Measurements from ENCODE around the gene ZNF664. TPM values are rescaled to one million over a fixed set of nuclear protein-coding genes. Genes with fewer than 3 reads are reported as not detected.

ZNF664 gene
- polyA plus RNA-seq, 3 donors, result 1.5 to 20.9 (median 2.7) TPM

- no peak overlapping the region for H3K9ac ChIP-seq (ENCODE audit: insufficient read depth, low read length, poor library complexity, severe bottlenecking)
- H3K9me3 ChIP-seq (replicated peaks in 1 of 2; ENCODE audit: control insufficient read depth in 1 of 2, insufficient read depth in 1 of 2, low read length in 2 of 2), result no peaks in the 10 kb centered on the region
- no peak overlapping the region for H2AFZ ChIP-seq (ENCODE audit: insufficient read depth, low read depth, low read length, poor library complexity, severe bottlenecking)
- Mint-ChIP-seq H3K9me3 (no peaks in the 10 kb centered on the region), H3K27ac (no peak overlapping the region), H3K36me3 (peaks cover 20% of the 10 kb centered on the region in 2 donors), H3K4me3 (no peak overlapping the region), H3K4me1 (no peaks in the 10 kb centered on the region), H3K27me3 (ENCODE audit: low read depth in 3 of 3) (peaks cover 0 to 2% (median 0%) of the 10 kb centered on the region in 3 donors)
- no peaks in the 10 kb centered on the region for H4K20me1 ChIP-seq (ENCODE audit: insufficient read depth, low read length)
- H3K4me3 ChIP-seq (replicated peaks in 1 of 3; ENCODE audit: low read depth in 2 of 3, low read length in 3 of 3), result no peak overlapping the region
- DNase-seq, result no peak
- no peaks in the 10 kb centered on the region for H3K79me2 ChIP-seq (ENCODE audit: insufficient read depth, low read length)
- no peaks in the 10 kb centered on the region for H3K27me3 ChIP-seq (ENCODE audit: control insufficient read depth in 2 of 2, insufficient read depth in 2 of 2, low read length in 2 of 2)
- no peak for TF ChIP-seq CTCF (IDR thresholded peaks at IDR 0.05)
- H3K27ac ChIP-seq (ENCODE audit: low read depth in 1 of 2, low read length in 2 of 2), result no peak overlapping the region
- peaks cover 14 to 49% of the 10 kb centered on the region in 2 donors for H3K36me3 ChIP-seq (replicated peaks in 1 of 2; ENCODE audit: control insufficient read depth in 1 of 2, insufficient read depth in 2 of 2, low read length in 2 of 2)
- H3K4me1 ChIP-seq (ENCODE audit: control insufficient read depth in 1 of 2, insufficient read depth in 2 of 2, low read length in 2 of 2), result no peaks in the 10 kb centered on the region
- intact Hi-C loops (cut with micrococcal nuclease), result no loop called here
- H3K4me2 ChIP-seq (replicated peaks; ENCODE audit: extremely low read depth, low read length, poor library complexity, severe bottlenecking), result no peak overlapping the region
- WGBS (ENCODE audit: insufficient coverage), result 96% methylated on average over 2 of the region's 5 CpGs
Observed at GRCh38 chr12:124000111-124000510, 27.1 kb downstream of the ZNF664 start.

- Histone ChIP-seq H3K27ac (ENCODE audit: low read depth in 1 of 2, low read length in 2 of 2) (no peak overlapping the region), H3K79me2 (ENCODE audit: insufficient read depth, low read length) (no peaks in the 10 kb centered on the region), H3K4me1 (ENCODE audit: control insufficient read depth in 1 of 2, insufficient read depth in 2 of 2, low read length in 2 of 2) (peaks cover 4 to 7% of the 10 kb centered on the region in 2 donors), H3K4me2 (replicated peaks; ENCODE audit: extremely low read depth, low read length, poor library complexity, severe bottlenecking) (no peak overlapping the region), H4K20me1 (ENCODE audit: insufficient read depth, low read length) (no peaks in the 10 kb centered on the region), H3K27me3 (ENCODE audit: control insufficient read depth in 2 of 2, insufficient read depth in 2 of 2, low read length in 2 of 2) (no peaks in the 10 kb centered on the region), H2AFZ (ENCODE audit: insufficient read depth, low read depth, low read length, poor library complexity, severe bottlenecking) (no peak overlapping the region), H3K36me3 (replicated peaks in 1 of 2; ENCODE audit: control insufficient read depth in 1 of 2, insufficient read depth in 2 of 2, low read length in 2 of 2) (peaks cover 14 to 51% of the 10 kb centered on the region in 2 donors), H3K4me3 (replicated peaks in 1 of 3; ENCODE audit: low read depth in 2 of 3, low read length in 3 of 3) (no peak overlapping the region), H3K9me3 (replicated peaks in 1 of 2; ENCODE audit: control insufficient read depth in 1 of 2, insufficient read depth in 1 of 2, low read length in 2 of 2) (no peaks in the 10 kb centered on the region), H3K9ac (ENCODE audit: insufficient read depth, low read length, poor library complexity, severe bottlenecking) (no peak overlapping the region)
- no peak for DNase-seq
- Mint-ChIP-seq H3K9me3 (no peaks in the 10 kb centered on the region), H3K27ac (no peak overlapping the region), H3K4me1 (peaks cover 5% of the 10 kb centered on the region), H3K27me3 (ENCODE audit: low read depth in 3 of 3) (peaks cover 0 to 2% (median 0%) of the 10 kb centered on the region in 3 donors), H3K36me3 (peaks cover 17 to 23% of the 10 kb centered on the region in 2 donors), H3K4me3 (no peak overlapping the region)
- WGBS (ENCODE audit: insufficient coverage), result 96% methylated on average over 7 of the region's 7 CpGs
- intact Hi-C loops (cut with micrococcal nuclease), result no loop called here
- TF ChIP-seq CTCF (IDR thresholded peaks at IDR 0.05), result no peak
Observed at GRCh38 chr12:124001343-124001742, 28.3 kb downstream of the ZNF664 start.
